ENCODE data around the gene RNF112.

RNF112 gene, protein sequence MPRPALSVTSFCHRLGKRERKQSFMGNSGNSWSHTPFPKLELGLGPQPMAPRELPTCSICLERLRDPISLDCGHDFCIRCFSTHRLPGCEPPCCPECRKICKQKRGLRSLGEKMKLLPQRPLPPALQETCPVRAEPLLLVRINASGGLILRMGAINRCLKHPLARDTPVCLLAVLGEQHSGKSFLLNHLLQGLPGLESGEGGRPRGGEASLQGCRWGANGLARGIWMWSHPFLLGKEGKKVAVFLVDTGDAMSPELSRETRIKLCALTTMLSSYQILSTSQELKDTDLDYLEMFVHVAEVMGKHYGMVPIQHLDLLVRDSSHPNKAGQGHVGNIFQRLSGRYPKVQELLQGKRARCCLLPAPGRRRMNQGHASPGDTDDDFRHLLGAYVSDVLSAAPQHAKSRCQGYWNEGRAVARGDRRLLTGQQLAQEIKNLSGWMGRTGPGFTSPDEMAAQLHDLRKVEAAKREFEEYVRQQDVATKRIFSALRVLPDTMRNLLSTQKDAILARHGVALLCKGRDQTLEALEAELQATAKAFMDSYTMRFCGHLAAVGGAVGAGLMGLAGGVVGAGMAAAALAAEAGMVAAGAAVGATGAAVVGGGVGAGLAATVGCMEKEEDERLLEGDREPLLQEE

DNA sequence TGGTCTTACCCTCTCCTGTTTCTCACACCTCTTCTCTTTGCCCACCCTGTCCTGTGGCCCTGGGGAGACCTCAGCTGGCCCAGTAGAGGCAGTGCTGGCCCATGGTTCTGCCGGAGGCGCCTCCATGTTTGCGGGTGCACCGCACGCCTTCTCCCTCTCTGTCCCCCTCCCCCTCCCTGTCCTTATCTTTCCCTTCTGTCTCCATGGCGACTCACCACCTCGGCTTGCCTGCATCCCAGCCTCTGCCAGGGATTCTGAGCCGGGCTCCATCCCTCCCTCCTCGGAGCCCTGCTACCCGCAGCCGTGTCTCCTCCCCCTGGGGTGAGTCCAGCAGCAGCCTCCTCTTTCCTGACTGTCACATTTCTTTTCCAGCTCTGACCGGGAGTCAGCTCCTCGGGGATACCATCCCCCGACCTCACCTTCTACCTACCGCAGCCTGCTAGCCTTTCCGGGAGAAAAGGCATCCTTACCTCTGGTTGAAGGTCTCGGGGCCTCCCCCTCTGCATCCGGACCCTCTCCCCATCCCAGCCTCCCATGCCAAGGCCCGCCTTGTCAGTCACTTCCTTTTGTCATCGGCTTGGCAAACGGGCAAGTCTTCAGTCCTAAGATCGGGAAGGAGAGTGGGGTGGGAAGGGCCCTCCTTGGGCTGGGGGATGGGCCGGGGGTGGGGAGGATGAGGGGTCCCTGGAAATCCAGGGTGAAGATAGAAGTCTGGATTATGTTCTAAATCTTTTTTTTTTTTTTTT lies at the start of gene RNF112:
Gene RNF112 (plus strand): TSS at position 358 of the 746 bp plus-strand sequence. CDS start 177 bp downstream, at position 535.
- no peak for DNase-seq

DNA sequence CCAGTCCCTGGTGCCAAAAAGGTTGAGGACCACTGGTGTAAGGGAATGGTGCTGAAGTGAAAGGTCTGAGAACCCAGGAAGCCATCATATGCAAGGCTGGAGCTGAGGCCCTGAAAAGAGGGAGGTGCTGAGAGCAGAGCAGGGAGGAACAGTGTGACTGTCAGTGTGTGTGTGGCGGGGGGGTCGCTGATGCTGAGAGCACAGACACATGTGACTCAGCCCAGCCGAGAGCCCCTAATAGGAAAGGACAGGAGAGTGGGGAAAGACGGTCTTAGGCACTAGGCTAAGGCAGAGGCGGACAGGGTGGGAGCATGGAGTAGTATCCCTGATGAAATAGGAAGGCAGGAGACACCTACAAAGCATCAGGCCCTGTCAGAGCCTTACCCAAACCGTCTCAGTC lies 49.7 kb upstream of the RNF112 start:
- no peak for DNase-seq

DNA sequence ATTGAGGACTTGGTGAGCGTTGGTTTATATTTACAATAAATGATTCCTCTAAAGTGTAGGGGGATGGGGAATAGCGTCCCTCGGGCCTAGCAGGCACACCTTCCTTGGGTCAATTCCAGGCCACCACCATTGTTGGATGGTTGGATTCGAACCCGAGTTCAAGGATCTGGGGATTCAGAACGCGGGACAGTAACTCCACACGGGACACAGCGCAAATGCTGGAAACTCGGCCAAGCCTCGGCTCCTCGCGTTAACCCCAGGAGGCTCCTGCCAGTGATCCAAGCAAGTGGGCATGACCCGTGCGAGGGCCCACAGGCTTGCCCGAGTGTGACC lies 49.1 kb upstream of the RNF112 start:
- no peak for DNase-seq

DNA sequence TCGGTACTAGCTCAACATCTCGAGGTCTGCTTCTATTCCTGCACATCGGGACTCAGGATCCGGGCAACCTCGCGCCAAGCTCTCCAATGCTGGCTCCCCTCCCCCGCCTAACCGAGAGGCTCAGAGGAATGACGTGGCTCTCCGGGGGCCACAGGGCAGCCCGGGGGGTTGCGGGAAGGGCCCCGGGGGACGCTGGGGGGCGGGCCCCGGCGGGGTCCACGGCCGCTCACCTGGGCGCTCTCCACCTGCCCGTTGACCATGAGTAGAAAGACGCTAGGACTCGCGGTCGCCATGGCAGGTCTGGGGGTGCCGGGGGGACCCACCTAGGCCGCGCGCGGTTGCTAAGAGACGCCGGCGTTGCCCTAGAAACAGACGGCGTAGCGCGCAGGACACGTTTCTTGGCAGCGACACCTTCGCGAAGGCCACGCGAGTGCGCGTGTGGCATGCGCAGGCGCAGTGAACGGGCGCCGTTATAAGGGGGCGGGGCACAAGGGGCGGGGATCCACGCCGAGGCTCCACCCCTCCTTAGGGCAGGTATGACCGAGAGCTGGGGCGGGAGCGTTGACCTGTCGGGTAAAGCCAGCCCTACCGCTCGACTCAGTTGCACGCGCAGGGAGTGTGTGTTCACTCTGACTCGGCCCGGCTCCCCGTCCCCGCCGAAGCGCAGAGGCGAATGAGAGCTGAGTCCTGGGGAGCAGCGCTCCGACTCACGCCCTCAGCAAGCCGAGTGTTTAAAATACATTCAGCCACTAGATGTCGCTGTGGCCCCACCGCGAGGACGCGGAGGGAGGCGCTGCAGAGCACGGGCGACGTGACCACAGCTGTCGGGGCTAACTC lies 48.5 kb upstream of the RNF112 start, which contains the start of gene B9D1:
Gene B9D1 (minus strand): TSS at position 447 of the 837 bp plus-strand sequence. CDS start 154 bp downstream, at position 293.
- peak; percentile 84 for DNase-seq

DNA sequence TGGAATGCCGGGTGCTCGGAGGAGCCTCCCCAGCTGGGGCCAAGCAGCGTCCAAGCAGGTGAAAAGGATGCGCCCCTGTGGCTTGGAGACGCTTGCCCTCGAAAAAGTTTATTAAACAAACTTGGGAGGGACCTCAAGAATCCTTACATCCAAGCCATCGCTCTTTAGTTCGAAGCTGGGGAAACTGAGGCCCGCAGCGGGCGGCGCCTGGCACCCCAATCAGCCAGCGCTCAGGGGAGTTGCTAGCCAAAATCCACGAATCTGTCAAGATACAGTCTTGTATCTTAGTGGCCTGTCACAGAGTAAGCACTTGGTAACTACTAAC lies 48.0 kb upstream of the RNF112 start:
- DNase-seq, result no peak

DNA sequence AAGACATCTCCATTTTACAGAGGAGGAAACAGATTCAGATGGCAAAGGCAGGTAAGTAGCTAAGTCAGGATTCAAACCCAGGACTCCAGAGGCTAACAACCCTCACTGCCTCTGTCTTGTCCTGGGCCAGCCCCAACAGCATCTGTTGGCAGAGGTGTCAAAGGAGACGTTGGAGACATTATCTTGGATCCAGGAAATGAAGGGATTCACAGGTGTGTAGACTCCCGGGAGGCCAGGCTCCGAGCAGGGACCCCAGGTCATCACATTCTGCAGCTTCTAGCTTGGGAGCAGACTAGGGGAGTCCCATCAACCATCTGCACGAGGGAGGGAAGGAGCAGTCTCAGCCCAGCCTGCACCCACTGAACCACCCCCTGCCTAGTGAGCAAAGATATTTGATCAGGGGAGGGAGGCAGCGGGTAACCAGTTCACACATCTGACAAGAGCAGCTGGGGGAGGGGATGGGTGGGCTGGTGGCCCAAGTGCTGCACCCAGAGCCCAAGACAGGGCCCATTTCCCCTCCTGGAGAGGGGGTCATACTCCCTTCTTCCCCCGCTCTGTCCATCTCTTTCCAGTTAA lies 47.5 kb upstream of the RNF112 start:
- no peak for DNase-seq

DNA sequence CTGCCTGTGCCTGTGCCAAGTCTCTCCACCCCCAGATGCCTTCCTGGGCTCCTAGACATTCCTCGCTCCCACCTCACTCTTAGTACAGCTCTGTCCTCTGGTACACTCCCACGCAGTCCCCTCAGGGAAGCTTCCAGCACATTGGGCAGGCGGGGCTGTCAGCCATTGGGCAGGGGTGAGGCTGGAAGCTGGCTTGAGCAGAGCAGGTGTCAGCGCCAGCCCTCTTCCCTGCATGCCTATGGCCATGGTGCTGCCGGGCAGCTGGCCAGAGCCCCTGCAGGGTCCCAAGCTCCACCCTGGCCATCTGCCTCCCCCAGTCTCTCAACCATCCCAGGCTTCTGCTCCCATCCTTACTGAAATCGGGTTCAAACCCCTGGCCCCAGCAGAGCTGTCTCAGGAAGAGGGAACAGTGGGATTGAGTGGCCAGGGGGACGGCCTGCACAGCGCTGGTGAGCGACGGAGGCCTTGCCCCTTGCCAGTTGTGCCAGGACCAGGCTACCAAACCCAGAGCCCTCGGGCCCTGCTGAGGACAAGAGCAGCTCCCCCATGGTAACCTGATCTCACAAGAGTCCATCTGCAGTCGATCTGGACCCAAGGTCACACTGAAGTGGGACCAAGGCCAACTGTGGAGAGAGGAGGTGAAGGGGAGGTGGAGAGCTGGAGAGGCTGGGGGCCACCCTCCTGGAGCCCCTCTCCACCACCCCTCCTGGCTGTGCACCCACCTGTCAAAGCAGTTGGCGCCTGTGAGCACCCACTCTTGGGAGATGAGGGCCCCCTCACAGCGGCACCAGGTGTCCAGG lies 46.1 kb upstream of the RNF112 start:
- no peak for DNase-seq

DNA sequence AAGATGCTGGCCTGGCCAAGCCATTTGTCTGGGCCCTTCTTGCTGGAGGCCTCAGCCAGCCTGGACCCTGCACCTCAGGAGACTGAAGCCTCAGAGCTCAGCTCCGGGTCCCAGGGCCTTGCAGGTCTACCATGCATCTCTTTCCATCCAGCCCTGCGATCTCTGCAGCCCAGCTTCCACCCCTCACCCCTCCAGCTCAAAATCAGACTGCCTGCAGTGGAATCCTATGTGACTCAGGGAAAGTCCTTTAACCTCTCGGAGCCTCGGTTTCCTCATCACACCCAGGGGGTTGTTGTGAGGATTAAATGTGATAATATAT lies 45.6 kb upstream of the RNF112 start:
- DNase-seq, result no peak

DNA sequence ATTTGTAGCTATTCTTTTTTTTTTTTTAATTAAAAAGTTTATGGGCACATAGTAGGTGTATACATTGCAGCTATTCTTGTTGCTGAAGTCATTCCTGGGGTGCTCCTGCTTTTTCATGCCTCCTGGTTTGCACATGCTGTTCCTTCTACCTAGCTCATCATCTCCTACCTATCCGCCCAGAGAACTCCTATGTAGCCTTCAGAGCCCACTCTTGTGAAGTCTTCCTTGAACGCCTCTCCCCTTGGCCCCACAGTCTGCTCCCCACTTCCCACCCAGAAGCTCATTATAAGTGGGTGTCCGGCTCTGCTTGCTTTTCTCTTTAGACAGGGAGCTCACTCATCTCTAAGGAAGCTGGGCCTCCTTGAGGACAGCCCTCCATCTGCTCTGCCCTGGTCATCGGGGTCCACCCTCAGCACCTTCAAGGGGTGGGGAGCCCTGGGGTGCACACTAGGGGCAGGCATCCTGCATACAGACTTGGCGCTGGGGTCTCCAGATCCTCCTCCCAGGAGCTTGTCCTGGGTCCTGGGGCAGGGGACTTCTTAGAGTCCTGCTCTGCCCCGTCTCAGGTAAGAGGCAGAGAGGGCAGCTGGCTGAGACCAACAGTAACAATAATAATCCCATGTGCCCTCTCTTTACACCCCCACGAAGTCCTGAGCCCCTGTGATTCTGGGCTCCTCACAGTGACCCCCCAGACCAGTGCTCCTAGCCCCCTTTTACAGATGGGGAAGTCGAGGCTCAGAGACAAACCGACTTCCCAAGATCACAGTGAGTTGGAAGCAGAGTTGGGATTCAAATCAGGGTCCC lies 45.0 kb upstream of the RNF112 start:
- DNase-seq, result no peak

DNA sequence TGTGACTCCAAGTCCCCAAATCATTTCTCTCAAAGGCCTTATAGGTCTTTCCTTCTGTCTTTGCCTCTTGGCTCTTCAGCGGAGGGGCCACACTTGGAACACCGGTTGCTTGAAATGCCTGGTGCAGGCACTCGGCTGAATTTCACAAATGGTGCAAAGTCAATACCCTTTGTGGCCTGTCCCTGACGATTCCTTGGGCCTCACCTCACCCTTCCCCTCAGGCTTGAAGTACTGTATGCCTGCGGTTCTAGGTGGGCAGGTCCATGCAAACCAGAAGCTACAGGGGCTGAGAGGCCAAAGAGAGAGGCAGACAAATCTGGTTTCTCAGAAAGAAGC lies 44.4 kb upstream of the RNF112 start:
- no peak for DNase-seq

DNA sequence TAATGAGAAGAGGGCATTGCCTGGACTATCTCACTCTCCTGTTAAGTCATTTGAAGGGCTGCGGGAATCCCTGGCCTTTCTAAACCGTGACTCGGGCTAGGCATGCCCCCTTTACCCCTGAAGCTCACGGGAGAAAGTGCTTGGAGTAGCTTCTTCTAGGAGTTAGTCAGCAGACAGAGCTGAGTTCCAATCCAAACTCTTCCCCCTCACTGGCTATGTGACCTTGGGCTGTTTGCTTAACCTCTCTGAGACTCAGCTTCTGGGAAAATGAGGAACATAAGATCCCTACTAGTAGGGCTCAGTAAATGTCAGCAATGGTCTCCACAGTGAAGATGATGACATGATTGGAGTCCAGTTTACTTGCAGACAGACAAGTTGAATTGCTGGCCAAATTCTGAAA lies 42.8 kb upstream of the RNF112 start:
- no peak for DNase-seq

DNA sequence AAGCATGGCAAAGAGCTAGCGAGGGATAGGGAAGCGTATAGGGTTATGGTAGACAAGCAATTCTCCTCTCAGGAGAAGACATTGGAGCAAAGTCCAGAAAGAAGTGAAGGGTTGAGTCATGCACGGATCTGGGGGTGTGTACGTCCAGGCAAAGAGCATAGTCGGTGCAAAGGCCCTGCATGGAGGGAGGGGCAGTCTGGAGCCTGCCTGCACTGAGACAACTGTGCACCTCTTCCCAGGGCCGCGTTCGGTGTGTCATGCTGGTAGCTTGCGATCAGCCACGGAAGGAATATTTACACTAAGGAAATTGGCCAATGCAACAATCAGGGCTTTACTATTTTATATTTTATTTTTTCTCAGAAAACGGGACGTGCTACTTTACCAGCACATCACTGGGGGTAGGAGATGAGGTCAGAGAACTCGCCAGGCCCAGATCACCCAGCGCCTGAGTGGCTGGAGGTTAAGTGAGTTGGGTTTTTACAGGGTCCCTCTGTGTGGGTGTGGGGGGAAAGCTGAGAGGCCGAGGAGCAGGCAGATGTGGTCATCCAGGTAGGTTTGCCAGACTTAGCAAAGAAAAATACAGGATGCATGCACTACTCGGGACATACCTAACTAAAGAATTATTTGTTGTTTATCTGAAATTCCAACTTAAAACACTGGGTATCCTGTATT lies 41.8 kb upstream of the RNF112 start:
- no peak for DNase-seq

DNA sequence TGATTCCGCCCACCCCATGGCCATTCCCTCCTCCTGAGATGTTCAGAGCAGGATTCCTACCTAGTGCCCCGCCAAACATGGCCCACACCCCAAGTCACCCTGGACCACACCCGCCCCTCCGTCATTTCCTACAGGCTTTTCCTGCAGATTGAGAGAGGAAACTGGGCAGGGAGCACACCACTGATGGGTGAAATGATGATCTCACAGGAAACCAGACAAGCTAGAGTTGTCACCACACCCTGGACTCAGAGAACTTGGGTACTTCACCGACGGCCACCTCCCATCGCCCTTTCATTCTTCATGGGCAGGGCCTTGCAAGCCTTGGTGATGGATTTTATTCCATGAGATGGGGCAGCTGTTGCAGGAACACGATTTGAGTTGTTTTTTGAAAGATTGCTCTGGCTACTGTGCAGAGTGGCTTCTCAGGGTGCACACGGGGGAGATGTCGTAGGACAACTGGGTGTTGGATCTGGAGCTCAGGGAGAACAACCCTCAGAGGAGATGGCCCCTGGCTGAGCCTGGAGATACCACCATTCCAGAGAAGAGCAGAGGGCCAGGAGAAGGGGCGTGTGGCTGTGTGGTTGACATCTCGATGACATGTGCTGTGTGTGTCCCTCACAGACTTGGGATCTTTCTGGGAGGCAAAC lies 41.1 kb upstream of the RNF112 start:
- DNase-seq, result no peak

DNA sequence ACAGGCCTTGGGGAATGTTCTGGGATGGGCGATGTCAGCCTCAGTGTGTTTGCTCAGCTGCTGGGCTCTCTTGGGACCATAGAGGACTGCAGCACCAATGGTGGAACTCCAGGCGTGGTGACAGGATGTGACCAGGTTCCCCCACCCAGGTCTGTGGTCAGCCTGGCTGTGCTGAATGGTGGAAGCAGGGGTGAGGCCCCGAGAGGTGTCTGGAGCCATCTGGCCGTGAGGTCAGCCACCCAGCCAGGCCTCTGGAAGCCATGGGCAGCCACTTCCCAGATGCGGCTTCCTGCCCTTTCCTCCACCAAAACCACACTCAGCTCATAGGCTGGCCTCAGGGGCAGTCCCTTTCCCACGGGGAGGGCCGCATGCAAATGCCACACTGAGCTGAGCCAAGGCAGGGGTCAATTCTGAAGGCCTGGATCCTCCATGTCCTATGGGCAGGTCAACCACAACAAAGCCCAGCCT lies 40.5 kb upstream of the RNF112 start:
- DNase-seq, result no peak

DNA sequence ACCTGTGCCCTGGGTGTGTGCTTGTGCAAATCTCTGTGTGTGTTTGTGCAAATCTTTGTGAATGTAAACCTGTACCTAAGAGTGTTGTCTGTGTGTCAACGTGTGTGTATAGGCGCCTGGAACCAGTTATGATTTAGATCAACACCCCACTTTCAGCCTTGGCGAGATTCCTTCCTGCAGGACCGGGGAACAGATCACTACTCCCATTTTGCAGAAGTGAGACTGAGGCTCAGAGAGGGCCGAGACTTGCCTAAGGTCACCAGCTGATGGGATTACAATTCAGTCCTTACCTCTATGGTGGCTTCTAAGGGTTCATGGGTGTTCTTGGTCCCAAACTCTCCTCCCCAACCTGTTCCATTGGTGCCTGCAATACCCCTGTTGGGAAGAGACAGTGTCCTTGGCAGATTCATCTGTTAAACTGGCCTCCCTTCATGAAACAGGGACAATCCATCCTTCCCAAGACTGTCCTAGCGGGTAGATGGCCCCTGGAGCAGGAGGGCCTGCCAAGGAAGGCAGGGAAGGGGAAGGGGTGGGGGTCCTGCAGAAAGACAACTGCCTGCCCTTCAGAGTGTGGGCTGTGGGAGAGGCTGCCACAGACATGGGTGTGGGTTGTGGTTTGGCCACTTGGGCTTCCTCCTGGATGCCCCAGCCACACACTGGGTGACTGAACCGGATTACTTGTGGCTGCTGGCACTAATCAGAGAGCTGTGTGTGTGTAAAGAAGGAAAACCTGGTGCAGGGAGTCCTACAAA lies 39.6 kb upstream of the RNF112 start:
- DNase-seq, result no peak

DNA sequence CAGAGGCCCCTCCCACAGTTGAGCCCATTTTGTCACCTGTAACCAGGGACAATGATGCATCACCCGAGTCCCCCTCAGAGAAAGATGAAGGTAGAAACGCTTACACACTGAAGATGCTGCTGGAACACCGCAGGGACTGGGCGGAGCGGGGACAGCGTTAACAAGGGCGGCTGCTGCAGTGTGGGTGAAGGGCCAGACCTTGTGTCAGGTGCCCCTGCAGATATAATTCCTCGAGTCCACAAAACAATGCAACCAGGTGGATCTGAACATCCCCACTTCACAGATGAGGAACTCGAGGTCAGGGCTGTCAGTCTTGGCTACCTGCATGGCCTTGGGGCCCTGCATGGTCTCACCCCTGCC lies 39.0 kb upstream of the RNF112 start:
- DNase-seq, result no peak

DNA sequence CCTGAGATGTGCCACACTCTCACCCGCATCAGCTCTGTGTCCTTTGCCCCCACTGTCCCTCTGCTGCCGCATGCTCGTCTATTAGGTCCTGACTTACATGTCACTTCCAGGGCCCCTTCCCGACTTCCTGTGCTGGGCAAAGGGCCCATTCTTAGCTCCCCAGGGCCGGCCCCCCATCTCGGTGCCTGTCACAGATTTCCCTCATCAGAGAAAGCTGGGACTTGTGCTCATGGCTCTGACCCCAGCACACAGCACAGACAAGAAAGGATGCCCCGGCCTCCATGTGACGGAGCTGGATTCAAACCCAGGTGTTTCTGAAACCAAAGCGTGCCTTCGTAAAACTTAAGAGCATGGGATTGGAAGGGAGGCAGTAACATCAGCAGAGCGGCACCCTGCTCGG lies 38.6 kb upstream of the RNF112 start:
- no peak for DNase-seq

DNA sequence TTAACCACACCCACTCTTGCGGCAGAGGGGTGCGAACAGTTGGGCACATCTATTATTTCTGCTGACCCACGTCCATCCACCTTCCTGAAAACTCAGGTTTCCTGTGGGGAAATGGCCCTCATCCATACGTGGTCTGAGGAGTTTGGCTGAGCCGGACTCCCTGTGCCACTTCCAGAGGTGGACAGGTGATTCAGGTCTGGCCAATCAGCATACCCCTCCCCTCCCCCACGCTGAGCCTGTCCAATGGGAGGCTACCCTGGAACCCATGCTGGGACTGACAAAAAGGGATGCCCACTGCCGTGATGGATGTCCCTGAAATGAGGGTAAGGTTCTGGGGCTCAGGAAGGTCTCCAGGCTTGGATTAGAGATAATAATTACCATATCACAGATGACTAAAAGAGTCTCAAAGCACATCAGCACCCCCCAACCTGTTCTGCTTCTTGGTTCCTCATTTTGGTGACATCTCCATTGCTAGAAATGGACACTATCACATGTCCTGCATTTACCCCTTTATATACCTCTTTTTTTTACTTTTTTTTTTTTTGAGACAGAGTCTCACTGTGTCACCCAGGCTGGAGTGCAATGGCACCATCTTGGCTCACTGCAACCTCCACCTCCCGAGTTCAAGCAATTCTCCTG lies 38.0 kb upstream of the RNF112 start:
- no peak for DNase-seq

DNA sequence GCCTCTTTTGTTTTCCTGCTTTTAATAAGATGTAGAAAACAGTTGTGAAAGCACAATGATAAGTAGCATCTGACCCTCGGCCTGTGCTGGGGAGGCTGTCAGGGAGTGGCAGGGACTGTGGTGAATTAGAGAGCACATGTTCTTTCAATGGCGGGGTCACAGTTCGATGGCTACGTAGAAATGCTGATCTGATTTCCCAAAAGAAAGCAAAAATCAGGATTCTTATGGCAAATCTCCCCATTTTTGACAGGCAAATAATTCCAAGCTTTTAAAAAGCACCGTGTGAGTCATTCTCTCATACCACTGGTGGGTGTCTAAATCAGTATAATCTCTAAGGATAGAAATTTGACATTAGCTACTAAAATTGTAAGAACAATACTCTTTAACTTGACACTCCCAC lies 36.9 kb upstream of the RNF112 start:
- no peak for DNase-seq
